HEK293 (cell line): ENCODE data around the gene FCHO1.

Experiments
- CTCF ChIA-PET: fragments of 350-600 bp; formaldehyde crosslinking; extraction: SDS; loops from one replicate; lab custom pipeline; 2021; ENCODE audit warnings: antibody characterized with exemption; lab: Yijun Ruan, JAX
- POLR2A ChIA-PET: fragments of 300-600 bp; formaldehyde crosslinking; extraction: SDS; loops from one replicate; lab custom pipeline; 2020; ENCODE audit warnings: antibody characterized with exemption, inconsistent platforms; lab: Yijun Ruan, JAX
- H3K27ac ChIP-seq: fragments of 200-500 bp; sonication (Bioruptor generic); 2 replicates; pipeline ENCODE4 v1.5.1; 2014; ENCODE audit warnings: low read depth, low read length, control low read depth, inconsistent platforms; ENCODE audit errors: extremely low read depth
- H3K36me3 ChIP-seq, 2 experiments: fragments of 200-500 bp in 1 of 2; sonication (Bioruptor generic) in 1 of 2; 1 replicate in 1 of 2; 2 replicates in 1 of 2; pipeline ENCODE4 v1.5.1; 2014 to 2017; ENCODE audit warnings: inconsistent platforms in 2 of 2, low read length in 2 of 2; ENCODE audit not compliant: control insufficient read depth in 2 of 2, insufficient read depth in 1 of 2
- H3K4me1 ChIP-seq: fragments of 200-500 bp; sonication (Bioruptor generic); 2 replicates; pipeline ENCODE4 v1.5.1; 2014; ENCODE audit warnings: mild to moderate bottlenecking, low read length, inconsistent platforms; ENCODE audit not compliant: control insufficient read depth, insufficient read depth
- H3K4me3 ChIP-seq: 2 replicates; pipeline ENCODE4 v1.5.1; 2011; ENCODE audit warnings: low read depth, mild to moderate bottlenecking, control low read depth, low read length, moderate library complexity
- H3K9me3 ChIP-seq: fragments of 200-500 bp; sonication (Bioruptor generic); 2 replicates; pipeline ENCODE4 v1.5.1; 2014; ENCODE audit warnings: low read depth, low read length, inconsistent platforms; ENCODE audit not compliant: control insufficient read depth, insufficient read depth
- EGR2 ChIP-seq: fragments of 450-650 bp; formaldehyde crosslinking; IDR thresholded peaks from 2 replicates; pipeline ENCODE4 v1.5.1; 2016; ENCODE audit warnings: low read depth, missing biosample characterization, missing genetic modification characterization
- HOXC10 ChIP-seq: sonication (generic); formaldehyde crosslinking; IDR thresholded peaks from 2 replicates; pipeline ENCODE4 v1.8.1; 2023; ENCODE audit warnings: mild to moderate bottlenecking, missing genetic modification reagents
- KLF1 ChIP-seq: fragments of 450-650 bp; formaldehyde crosslinking; IDR thresholded peaks from 2 replicates; pipeline ENCODE4 v1.5.1; 2016; ENCODE audit warnings: missing biosample characterization, missing genetic modification characterization
- KLF10 ChIP-seq: fragments of 450-650 bp; IDR thresholded peaks from 2 replicates; pipeline ENCODE4 v1.5.1; 2018; ENCODE audit warnings: missing biosample characterization, mild to moderate bottlenecking, missing genetic modification characterization
- KLF8 ChIP-seq: fragments of 450-650 bp; formaldehyde crosslinking; IDR thresholded peaks from 2 replicates; pipeline ENCODE4 v1.5.1; 2016; ENCODE audit warnings: missing biosample characterization, missing genetic modification characterization
- KLF9 ChIP-seq: fragments of 450-650 bp; formaldehyde crosslinking; IDR thresholded peaks from 2 replicates; pipeline ENCODE4 v1.5.1; 2016; ENCODE audit warnings: missing biosample characterization, missing genetic modification characterization, low read depth
- MEIS1 ChIP-seq: sonication (generic); formaldehyde crosslinking; IDR thresholded peaks from 2 replicates; pipeline ENCODE4 v1.8.1; 2022; ENCODE audit warnings: missing genetic modification reagents, mild to moderate bottlenecking, borderline replicate concordance
- RBAK ChIP-seq: fragments of 450-650 bp; formaldehyde crosslinking; IDR thresholded peaks from 2 replicates; pipeline ENCODE4 v1.5.1; 2016; ENCODE audit warnings: missing biosample characterization, missing genetic modification characterization
- REPIN1 ChIP-seq: fragments of 450-650 bp; formaldehyde crosslinking; IDR thresholded peaks from 2 replicates; pipeline ENCODE4 v1.5.1; 2017; ENCODE audit warnings: missing biosample characterization, missing genetic modification characterization, low read depth
- SCRT1 ChIP-seq: fragments of 450-650 bp; formaldehyde crosslinking; IDR thresholded peaks from 2 replicates; pipeline ENCODE4 v1.5.1; 2016; ENCODE audit warnings: missing biosample characterization, missing genetic modification characterization, borderline replicate concordance
- WT1 ChIP-seq: fragments of 450-650 bp; formaldehyde crosslinking; IDR thresholded peaks from 2 replicates; pipeline ENCODE4 v1.5.1; 2016; ENCODE audit warnings: missing biosample characterization, missing genetic modification characterization
- ZEB2 ChIP-seq: fragments of 450-650 bp; formaldehyde crosslinking; IDR thresholded peaks from 2 replicates; pipeline ENCODE4 v1.5.1; 2016; ENCODE audit warnings: missing biosample characterization, missing genetic modification characterization
- ZFHX2 ChIP-seq: fragments of 450-650 bp; formaldehyde crosslinking; conservative IDR thresholded peaks from 2 replicates; pipeline ENCODE4 v1.5.1; 2016; ENCODE audit warnings: missing biosample characterization, missing genetic modification characterization
- ZNF112 ChIP-seq: fragments of 450-650 bp; formaldehyde crosslinking; IDR thresholded peaks from 2 replicates; pipeline ENCODE4 v1.5.0; 2017; ENCODE audit warnings: missing biosample characterization, missing genetic modification characterization
- ZNF132 ChIP-seq: fragments of 450-650 bp; formaldehyde crosslinking; IDR thresholded peaks from 2 replicates; pipeline ENCODE4 v1.5.1; 2017; ENCODE audit warnings: missing biosample characterization, missing genetic modification characterization, borderline replicate concordance
- ZNF169 ChIP-seq: fragments of 450-650 bp; formaldehyde crosslinking; IDR thresholded peaks from 2 replicates; pipeline ENCODE4 v1.5.1; 2016; ENCODE audit warnings: missing biosample characterization, missing genetic modification characterization
- ZNF202 ChIP-seq: fragments of 450-650 bp; formaldehyde crosslinking; IDR thresholded peaks from 2 replicates; pipeline ENCODE4 v1.5.1; 2016; ENCODE audit warnings: missing biosample characterization, missing genetic modification characterization, borderline replicate concordance
- ZNF266 ChIP-seq: fragments of 450-650 bp; formaldehyde crosslinking; IDR thresholded peaks from 2 replicates; pipeline ENCODE4 v1.5.1; 2016; ENCODE audit warnings: missing biosample characterization, missing genetic modification characterization, low read depth
- ZNF274 ChIP-seq, 2 experiments: fragments of 200-500 bp in 1 of 2; fragments of 450-650 bp in 1 of 2; sonication (Bioruptor generic) in 1 of 2; formaldehyde crosslinking in 1 of 2; IDR thresholded peaks; 2 replicates each; pipeline versions ENCODE4 v1.5.1 to v1.6.1; 2014 to 2016; ENCODE audit warnings: borderline replicate concordance in 1 of 2, inconsistent platforms in 1 of 2, low read length in 1 of 2, missing biosample characterization in 1 of 2, missing genetic modification characterization in 1 of 2
- ZNF341 ChIP-seq: fragments of 450-650 bp; formaldehyde crosslinking; IDR thresholded peaks from 2 replicates; pipeline ENCODE4; 2016; ENCODE audit warnings: low read depth, missing biosample characterization, missing genetic modification characterization
- ZNF416 ChIP-seq: fragments of 450-650 bp; formaldehyde crosslinking; IDR thresholded peaks from 2 replicates; pipeline ENCODE4 v1.5.1; 2016; ENCODE audit warnings: missing biosample characterization, missing genetic modification characterization
- ZNF423 ChIP-seq: fragments of 450-650 bp; formaldehyde crosslinking; IDR thresholded peaks from 2 replicates; pipeline ENCODE4 v1.5.1; 2016; ENCODE audit warnings: missing biosample characterization, missing genetic modification characterization
- ZNF544 ChIP-seq: fragments of 450-650 bp; formaldehyde crosslinking; IDR thresholded peaks from 2 replicates; pipeline ENCODE4 v1.5.0; 2017; ENCODE audit warnings: missing biosample characterization, missing genetic modification characterization
- ZNF558 ChIP-seq: fragments of 450-650 bp; formaldehyde crosslinking; IDR thresholded peaks from 2 replicates; pipeline ENCODE4 v1.5.1; 2016; ENCODE audit warnings: missing biosample characterization, missing genetic modification characterization
- ZNF600 ChIP-seq: fragments of 450-650 bp; formaldehyde crosslinking; IDR thresholded peaks from 2 replicates; pipeline ENCODE4 v1.5.1; 2016; ENCODE audit warnings: missing biosample characterization, missing genetic modification characterization
- ZNF629 ChIP-seq: fragments of 450-650 bp; formaldehyde crosslinking; IDR thresholded peaks from 2 replicates; pipeline ENCODE4 v1.5.1; 2017; ENCODE audit warnings: missing biosample characterization, missing genetic modification characterization
- ZNF747 ChIP-seq: fragments of 450-650 bp; formaldehyde crosslinking; IDR thresholded peaks from 2 replicates; pipeline ENCODE4 v1.5.1; 2016; ENCODE audit warnings: missing biosample characterization, missing genetic modification characterization
- TF ChIP-seq, protein P1 (sequence below): fragments of 450-650 bp; formaldehyde crosslinking; IDR thresholded peaks from 2 replicates; pipeline ENCODE4 v1.5.1; 2016; ENCODE audit warnings: missing biosample characterization, missing genetic modification characterization
- TF ChIP-seq, protein P2 (sequence below): fragments of 450-650 bp; formaldehyde crosslinking; IDR thresholded peaks from 2 replicates; pipeline ENCODE4 v1.5.1; 2016; ENCODE audit warnings: missing biosample characterization, missing genetic modification characterization
- TF ChIP-seq, protein P3 (sequence below): fragments of 450-650 bp; formaldehyde crosslinking; IDR thresholded peaks from 2 replicates; pipeline ENCODE4 v1.5.1; 2016; ENCODE audit warnings: missing biosample characterization, missing genetic modification characterization
- TF ChIP-seq, protein P4 (sequence below): fragments of 450-650 bp; formaldehyde crosslinking; IDR thresholded peaks from 2 replicates; pipeline ENCODE4 v1.5.1; 2016; ENCODE audit warnings: missing biosample characterization, missing genetic modification characterization

The FCHO1 gene

DNA sequence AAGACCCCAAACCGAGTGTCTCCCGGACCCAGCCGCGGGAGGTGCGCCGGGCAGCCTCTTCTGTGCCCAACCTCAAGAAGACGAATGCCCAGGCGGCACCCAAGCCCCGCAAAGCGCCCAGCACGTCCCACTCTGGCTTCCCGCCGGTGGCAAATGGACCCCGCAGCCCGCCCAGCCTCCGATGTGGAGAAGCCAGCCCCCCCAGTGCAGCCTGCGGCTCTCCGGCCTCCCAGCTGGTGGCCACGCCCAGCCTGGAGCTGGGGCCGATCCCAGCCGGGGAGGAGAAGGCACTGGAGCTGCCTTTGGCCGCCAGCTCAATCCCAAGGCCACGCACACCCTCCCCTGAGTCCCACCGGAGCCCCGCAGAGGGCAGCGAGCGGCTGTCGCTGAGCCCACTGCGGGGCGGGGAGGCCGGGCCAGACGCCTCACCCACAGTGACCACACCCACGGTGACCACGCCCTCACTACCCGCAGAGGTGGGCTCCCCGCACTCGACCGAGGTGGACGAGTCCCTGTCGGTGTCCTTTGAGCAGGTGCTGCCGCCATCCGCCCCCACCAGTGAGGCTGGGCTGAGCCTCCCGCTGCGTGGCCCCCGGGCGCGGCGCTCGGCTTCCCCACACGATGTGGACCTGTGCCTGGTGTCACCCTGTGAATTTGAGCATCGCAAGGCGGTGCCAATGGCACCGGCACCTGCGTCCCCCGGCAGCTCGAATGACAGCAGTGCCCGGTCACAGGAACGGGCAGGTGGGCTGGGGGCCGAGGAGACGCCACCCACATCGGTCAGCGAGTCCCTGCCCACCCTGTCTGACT lies 24.1 kb upstream of the FCHO1 start:
- no peak overlapping the region for H3K27ac ChIP-seq
- peaks cover 36 to 89% of the 10 kb centered on the region in 2 experiments for H3K36me3 ChIP-seq
- TF ChIP-seq ZNF274 (IDR thresholded peaks at IDR 0.05; ENCODE audit: low read length) (no peak), ZNF274 (tag by site-specific recombination; IDR thresholded peaks at IDR 0.05; ENCODE audit: borderline replicate concordance) (no peak), ZNF112 (tag by site-specific recombination) (no peak), ZNF341 (tag by site-specific recombination) (no peak), KLF9 (peak; percentile 65), HOXC10 (CRISPR knock-in tag) (no peak), ZNF416 (tag by site-specific recombination) (no peak), ZEB2 (no peak), KLF10 (tag by site-specific recombination) (no peak), ZNF169 (tag by site-specific recombination) (no peak), ZNF132 (tag by site-specific recombination) (no peak), REPIN1 (tag by site-specific recombination) (no peak), ZNF629 (tag by site-specific recombination) (no peak), WT1 (tag by site-specific recombination) (no peak), ZNF266 (no peak), ZNF747 (tag by site-specific recombination) (no peak), ZNF600 (no peak), RBAK (tag by site-specific recombination) (no peak), ZNF423 (tag by site-specific recombination) (no peak), MEIS1 (CRISPR knock-in tag) (no peak), EGR2 (tag by site-specific recombination) (peak; percentile 58; the same call in 1 of the 2 replicates), SCRT1 (tag by site-specific recombination) (no peak), ZNF544 (no peak), ZNF202 (no peak), KLF8 (peak; percentile 83; the same call in 1 of the 2 replicates), ZFHX2 (peak; percentile 37; the same call in 1 of the 2 replicates), ZNF558 (no peak), KLF1 (tag by site-specific recombination) (peak; percentile 84)
- TF ChIP-seq, protein P1, sequence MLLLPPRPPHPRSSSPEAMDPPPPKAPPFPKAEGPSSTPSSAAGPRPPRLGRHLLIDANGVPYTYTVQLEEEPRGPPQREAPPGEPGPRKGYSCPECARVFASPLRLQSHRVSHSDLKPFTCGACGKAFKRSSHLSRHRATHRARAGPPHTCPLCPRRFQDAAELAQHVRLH (tag by site-specific recombination): no peak
- TF ChIP-seq, protein P2, sequence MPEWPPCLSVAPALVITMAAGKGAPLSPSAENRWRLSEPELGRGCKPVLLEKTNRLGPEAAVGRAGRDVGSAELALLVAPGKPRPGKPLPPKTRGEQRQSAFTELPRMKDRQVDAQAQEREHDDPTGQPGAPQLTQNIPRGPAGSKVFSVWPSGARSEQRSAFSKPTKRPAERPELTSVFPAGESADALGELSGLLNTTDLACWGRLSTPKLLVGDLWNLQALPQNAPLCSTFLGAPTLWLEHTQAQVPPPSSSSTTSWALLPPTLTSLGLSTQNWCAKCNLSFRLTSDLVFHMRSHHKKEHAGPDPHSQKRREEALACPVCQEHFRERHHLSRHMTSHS: no peak
- TF ChIP-seq, protein P3, sequence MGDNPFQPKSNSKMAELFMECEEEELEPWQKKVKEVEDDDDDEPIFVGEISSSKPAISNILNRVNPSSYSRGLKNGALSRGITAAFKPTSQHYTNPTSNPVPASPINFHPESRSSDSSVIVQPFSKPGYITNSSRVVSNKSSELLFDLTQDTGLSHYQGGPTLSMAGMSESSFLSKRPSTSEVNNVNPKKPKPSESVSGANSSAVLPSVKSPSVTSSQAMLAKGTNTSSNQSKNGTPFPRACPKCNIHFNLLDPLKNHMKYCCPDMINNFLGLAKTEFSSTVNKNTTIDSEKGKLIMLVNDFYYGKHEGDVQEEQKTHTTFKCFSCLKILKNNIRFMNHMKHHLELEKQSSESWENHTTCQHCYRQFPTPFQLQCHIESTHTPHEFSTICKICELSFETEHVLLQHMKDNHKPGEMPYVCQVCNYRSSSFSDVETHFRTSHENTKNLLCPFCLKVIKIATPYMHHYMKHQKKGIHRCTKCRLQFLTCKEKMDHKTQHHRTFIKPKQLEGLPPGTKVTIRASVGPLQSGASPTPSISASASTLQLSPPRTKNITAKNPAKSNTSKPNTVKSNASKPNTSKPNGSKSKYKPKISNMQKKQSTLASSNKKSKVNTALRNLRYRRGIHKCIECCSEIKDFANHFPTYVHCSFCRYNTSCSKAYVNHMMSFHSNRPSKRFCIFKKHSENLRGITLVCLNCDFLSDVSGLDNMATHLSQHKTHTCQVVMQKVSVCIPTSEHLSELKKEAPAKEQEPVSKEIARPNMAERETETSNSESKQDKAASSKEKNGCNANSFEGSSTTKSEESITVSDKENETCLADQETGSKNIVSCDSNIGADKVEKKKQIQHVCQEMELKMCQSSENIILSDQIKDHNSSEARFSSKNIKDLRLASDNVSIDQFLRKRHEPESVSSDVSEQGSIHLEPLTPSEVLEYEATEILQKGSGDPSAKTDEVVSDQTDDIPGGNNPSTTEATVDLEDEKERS (tag by site-specific recombination): no peak
- TF ChIP-seq, protein P4, sequence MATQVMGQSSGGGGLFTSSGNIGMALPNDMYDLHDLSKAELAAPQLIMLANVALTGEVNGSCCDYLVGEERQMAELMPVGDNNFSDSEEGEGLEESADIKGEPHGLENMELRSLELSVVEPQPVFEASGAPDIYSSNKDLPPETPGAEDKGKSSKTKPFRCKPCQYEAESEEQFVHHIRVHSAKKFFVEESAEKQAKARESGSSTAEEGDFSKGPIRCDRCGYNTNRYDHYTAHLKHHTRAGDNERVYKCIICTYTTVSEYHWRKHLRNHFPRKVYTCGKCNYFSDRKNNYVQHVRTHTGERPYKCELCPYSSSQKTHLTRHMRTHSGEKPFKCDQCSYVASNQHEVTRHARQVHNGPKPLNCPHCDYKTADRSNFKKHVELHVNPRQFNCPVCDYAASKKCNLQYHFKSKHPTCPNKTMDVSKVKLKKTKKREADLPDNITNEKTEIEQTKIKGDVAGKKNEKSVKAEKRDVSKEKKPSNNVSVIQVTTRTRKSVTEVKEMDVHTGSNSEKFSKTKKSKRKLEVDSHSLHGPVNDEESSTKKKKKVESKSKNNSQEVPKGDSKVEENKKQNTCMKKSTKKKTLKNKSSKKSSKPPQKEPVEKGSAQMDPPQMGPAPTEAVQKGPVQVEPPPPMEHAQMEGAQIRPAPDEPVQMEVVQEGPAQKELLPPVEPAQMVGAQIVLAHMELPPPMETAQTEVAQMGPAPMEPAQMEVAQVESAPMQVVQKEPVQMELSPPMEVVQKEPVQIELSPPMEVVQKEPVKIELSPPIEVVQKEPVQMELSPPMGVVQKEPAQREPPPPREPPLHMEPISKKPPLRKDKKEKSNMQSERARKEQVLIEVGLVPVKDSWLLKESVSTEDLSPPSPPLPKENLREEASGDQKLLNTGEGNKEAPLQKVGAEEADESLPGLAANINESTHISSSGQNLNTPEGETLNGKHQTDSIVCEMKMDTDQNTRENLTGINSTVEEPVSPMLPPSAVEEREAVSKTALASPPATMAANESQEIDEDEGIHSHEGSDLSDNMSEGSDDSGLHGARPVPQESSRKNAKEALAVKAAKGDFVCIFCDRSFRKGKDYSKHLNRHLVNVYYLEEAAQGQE (tag by site-specific recombination): no peak
- POLR2A ChIA-PET: no interaction called here
- no peaks in the 10 kb centered on the region for H3K4me1 ChIP-seq
- H3K4me3 ChIP-seq: no peak overlapping the region
- CTCF ChIA-PET: interaction anchor here (0.6 to 0.7 kb wide), 2 partner anchors 22 to 189 kb away, joined by 3 to 4 read pairs; no protein-coding TSS in a partner anchor
- H3K9me3 ChIP-seq: no peaks in the 10 kb centered on the region
